Smooth muscle cell (in vitro differentiated cells): ENCODE data around the gene RASA1. TPM values are rescaled to one million over a fixed set of nuclear protein-coding genes. Genes with fewer than 3 reads are reported as not detected.
A peak's percentile ranks its signal among the peaks of the same experiment; 100 is the strongest.

ENCODE experiments used
- DNase-seq: peaks from one replicate; lab custom pipeline; 2025; ENCODE audit not compliant: unreplicated experiment; lab: John Stamatoyannopoulos, UW
- H2AFZ ChIP-seq: fragments of 200-600 bp; sonication (generic); 2 replicates; pipeline ENCODE4 v1.6.0; 2016; ENCODE audit warnings: antibody characterized with exemption, low read depth, mild to moderate bottlenecking
- H3F3A ChIP-seq: fragments of 200-600 bp; sonication (generic); 2 replicates; pipeline ENCODE4 v1.6.0; 2017; ENCODE audit warnings: antibody characterized with exemption, low read depth
- H3K27ac ChIP-seq: fragments of 200-600 bp; sonication (generic); 2 replicates; pipeline ENCODE4 v1.5.1; 2016; ENCODE audit warnings: low read depth, mild to moderate bottlenecking
- H3K27me3 ChIP-seq: fragments of 200-600 bp; sonication (generic); 2 replicates; pipeline ENCODE4 v1.6.1; 2016; ENCODE audit warnings: low read depth, mild to moderate bottlenecking
- H3K36me3 ChIP-seq: fragments of 200-600 bp; sonication (generic); 2 replicates; pipeline ENCODE4 v1.5.1; 2016; ENCODE audit warnings: low read depth
- H3K4me1 ChIP-seq: fragments of 200-600 bp; sonication (generic); 2 replicates; pipeline ENCODE4 v1.5.1; 2016; ENCODE audit warnings: low read depth
- H3K4me2 ChIP-seq: fragments of 200-600 bp; sonication (generic); 2 replicates; pipeline ENCODE4 v1.6.0; 2016; ENCODE audit warnings: mild to moderate bottlenecking
- H3K4me3 ChIP-seq: fragments of 200-600 bp; sonication (generic); 2 replicates; pipeline ENCODE4 v1.5.1; 2016; ENCODE audit warnings: mild to moderate bottlenecking
- H3K79me2 ChIP-seq: fragments of 200-600 bp; sonication (generic); 2 replicates; pipeline ENCODE4 v1.6.0; 2016; ENCODE audit warnings: low read depth, mild to moderate bottlenecking
- H3K9ac ChIP-seq: fragments of 200-600 bp; sonication (generic); 2 replicates; pipeline ENCODE4 v1.6.0; 2016; ENCODE audit warnings: low read depth
- H3K9me3 ChIP-seq: fragments of 200-600 bp; sonication (generic); replicated peaks from 2 replicates; pipeline ENCODE4 v1.5.1; 2016; ENCODE audit warnings: low read depth
- H4K20me1 ChIP-seq: fragments of 200-600 bp; sonication (generic); 2 replicates; pipeline ENCODE4 v1.6.0; 2016; ENCODE audit warnings: low read depth
- whole genome bisulfite sequencing: methylation state at CpG from one replicate; pipeline ENCODE4 v1.1.7; 2016; ENCODE audit warnings: low lambda C conversion rate; 5-methylcytosine and 5-hydroxymethylcytosine counted together
- polyA plus RNA-seq: library from polyadenylated mRNA; unstranded; fragments of >200 nt; fragmentation: Nextera tagmentation; extraction: Ambion mirVana; gene quantifications from 2 replicates; pipeline ENCODE4 v1.2.1, GENCODE V29; 2016
- total RNA-seq: library from RNA; depleted of rRNA; stranded (reverse); fragments of >200 nt; gene quantifications from 2 replicates; pipeline ENCODE4 v1.2.3, GENCODE V29; 2014
- TF ChIP-seq, protein P1 (sequence below): fragments of 200-600 bp; sonication (generic); IDR thresholded peaks from 2 replicates; pipeline ENCODE4 v1.5.1; 2017; ENCODE audit warnings: borderline replicate concordance, mild to moderate bottlenecking, antibody characterized with exemption; ENCODE audit not compliant: insufficient read depth, poor library complexity, severe bottlenecking

RASA1 gene
- total and polyA plus RNA-seq, 2 experiments from 2014 or later = 28.9 to 59.6 TPM

DNA sequence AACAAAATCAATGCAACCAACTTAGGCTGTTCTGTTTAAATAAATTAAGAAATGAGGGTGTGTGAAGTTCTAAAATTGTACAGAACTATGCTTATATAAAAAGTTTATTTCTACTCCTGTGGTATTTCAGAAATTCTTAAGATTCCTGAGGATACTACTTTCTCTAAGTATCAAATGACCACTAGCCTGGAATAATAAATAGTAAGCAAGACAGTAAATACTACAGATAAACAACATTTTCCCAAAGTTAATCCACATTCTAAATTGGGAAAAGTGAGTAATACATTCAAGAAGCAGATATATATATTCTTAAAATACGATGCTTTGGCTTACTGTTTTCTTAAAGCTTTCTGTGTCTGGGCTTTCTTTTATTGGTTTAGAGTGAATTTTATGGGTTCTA lies 115.5 kb downstream of the RASA1 start:
- H3F3A ChIP-seq = peaks cover 12% of the 10 kb centered on the region
- H2AFZ ChIP-seq = no peak overlapping the region
- H4K20me1 ChIP-seq = peaks cover 33% of the 10 kb centered on the region
- H3K27ac ChIP-seq = peak overlapping the region; percentile 60
- no peaks in the 10 kb centered on the region for H3K79me2 ChIP-seq
- H3K27me3 ChIP-seq = no peaks in the 10 kb centered on the region
- peak overlapping the region; percentile 27 for H3K4me2 ChIP-seq
- no peaks in the 10 kb centered on the region for H3K4me1 ChIP-seq
- no peak overlapping the region for H3K4me3 ChIP-seq
- TF ChIP-seq, protein P1, sequence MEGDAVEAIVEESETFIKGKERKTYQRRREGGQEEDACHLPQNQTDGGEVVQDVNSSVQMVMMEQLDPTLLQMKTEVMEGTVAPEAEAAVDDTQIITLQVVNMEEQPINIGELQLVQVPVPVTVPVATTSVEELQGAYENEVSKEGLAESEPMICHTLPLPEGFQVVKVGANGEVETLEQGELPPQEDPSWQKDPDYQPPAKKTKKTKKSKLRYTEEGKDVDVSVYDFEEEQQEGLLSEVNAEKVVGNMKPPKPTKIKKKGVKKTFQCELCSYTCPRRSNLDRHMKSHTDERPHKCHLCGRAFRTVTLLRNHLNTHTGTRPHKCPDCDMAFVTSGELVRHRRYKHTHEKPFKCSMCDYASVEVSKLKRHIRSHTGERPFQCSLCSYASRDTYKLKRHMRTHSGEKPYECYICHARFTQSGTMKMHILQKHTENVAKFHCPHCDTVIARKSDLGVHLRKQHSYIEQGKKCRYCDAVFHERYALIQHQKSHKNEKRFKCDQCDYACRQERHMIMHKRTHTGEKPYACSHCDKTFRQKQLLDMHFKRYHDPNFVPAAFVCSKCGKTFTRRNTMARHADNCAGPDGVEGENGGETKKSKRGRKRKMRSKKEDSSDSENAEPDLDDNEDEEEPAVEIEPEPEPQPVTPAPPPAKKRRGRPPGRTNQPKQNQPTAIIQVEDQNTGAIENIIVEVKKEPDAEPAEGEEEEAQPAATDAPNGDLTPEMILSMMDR = no peak
- no peak overlapping the region for H3K9ac ChIP-seq
- peaks cover 51% of the 10 kb centered on the region for H3K36me3 ChIP-seq
- 46% methylated on average over 1 of the region's 1 CpG for WGBS
- H3K9me3 ChIP-seq = no peaks in the 10 kb centered on the region
- no peak for DNase-seq

DNA sequence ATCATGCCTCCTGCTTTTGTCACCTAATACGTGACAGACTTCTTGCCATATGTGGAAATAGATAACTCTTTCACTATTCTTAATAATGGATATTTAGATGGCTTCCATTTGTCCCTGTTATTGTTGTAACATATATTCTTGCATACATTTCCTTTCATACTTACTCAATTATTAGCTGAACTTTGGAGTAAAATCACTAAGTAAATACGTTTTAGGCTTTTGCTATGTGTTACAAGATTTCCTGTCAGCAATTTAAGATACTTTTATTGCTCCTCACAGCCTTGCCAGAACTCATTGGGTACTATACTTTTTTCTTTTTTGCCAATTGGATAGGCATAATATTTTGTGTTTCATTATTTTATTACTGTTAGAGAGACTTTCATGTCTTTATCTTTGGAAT lies 118.1 kb downstream of the RASA1 start:
- Histone ChIP-seq H3K9me3 (no peaks in the 10 kb centered on the region), H3K79me2 (no peaks in the 10 kb centered on the region), H3K4me2 (no peak overlapping the region), H3K4me3 (no peak overlapping the region), H3F3A (peaks cover 16% of the 10 kb centered on the region), H3K4me1 (no peaks in the 10 kb centered on the region), H3K27me3 (no peaks in the 10 kb centered on the region), H3K27ac (peak overlapping the region; percentile 20), H2AFZ (no peak overlapping the region), H4K20me1 (peaks cover 28% of the 10 kb centered on the region), H3K9ac (no peak overlapping the region), H3K36me3 (peaks cover 44% of the 10 kb centered on the region)
- TF ChIP-seq, protein P1 = no peak
- no peak for DNase-seq
- 84% methylated on average over 2 of the region's 2 CpGs for WGBS

DNA sequence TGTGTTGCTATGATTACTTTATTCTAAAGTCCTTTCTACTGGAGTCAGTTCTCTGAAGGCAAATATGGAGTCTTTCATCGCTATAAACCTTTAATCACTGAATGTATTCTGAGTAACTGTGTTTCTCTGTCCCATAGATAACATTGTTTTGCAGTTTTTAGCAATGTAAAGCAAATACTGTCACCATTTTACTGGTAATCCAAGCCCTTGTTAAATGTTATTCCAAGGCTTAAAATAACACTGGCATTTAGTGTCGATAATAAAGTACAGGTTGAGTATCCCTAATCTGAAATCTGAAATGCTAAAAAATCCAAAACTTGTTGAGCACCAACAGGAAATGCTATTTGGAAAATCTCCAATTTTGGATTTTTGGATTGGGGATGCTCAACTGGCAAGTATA lies 120.4 kb downstream of the RASA1 start:
- Histone ChIP-seq H2AFZ (no peak overlapping the region), H3F3A (peaks cover 8% of the 10 kb centered on the region), H3K79me2 (no peaks in the 10 kb centered on the region), H4K20me1 (peaks cover 13% of the 10 kb centered on the region), H3K27ac (no peak overlapping the region), H3K4me1 (no peaks in the 10 kb centered on the region), H3K9me3 (no peaks in the 10 kb centered on the region), H3K4me2 (no peak overlapping the region), H3K27me3 (no peaks in the 10 kb centered on the region), H3K36me3 (peaks cover 55% of the 10 kb centered on the region), H3K9ac (no peak overlapping the region), H3K4me3 (no peak overlapping the region)
- TF ChIP-seq, protein P1 = no peak
- 97% methylated on average over 2 of the region's 2 CpGs for WGBS
- DNase-seq = no peak

DNA sequence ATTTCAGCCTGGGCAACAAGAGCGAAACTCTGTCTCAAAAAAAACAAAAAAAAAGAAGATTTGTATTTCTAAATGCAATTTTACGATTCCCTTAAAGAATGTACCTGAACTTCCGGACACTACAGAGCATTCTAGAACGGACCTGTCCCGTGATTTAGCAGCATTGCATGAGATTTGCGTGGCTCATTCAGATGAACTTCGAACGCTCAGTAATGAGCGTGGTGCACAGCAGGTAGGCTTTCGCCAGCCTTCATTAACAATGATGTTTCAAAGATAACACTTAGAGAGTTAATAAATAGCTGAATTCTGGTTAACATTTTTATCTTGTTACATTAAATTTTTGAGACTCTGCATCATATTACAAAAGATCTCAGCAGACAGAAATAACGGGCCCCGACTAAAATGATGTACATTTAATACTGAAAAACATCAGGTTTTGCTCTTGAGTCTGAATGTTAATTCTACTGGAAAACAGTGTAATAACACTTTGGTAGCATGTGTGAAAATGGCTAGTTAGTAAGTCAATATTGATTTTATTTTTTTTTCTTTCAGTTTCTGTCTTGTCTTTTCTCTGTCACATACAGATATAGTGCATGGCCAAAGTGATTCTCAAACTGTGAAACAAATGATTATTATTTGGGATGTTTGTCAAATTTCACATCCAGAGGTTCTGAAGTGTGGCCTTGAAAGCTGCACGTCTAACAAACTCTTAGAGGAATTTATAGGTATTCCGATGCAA lies 121.8 kb downstream of the RASA1 start:
- TF ChIP-seq, protein P1 = no peak
- peaks cover 10% of the 10 kb centered on the region for H3F3A ChIP-seq
- DNase-seq = no peak
- no peaks in the 10 kb centered on the region for H3K9me3 ChIP-seq
- 95% methylated on average over 14 of the region's 14 CpGs for WGBS
- H3K27ac ChIP-seq = no peak overlapping the region
- no peaks in the 10 kb centered on the region for H3K4me1 ChIP-seq
- no peaks in the 10 kb centered on the region for H3K27me3 ChIP-seq
- H3K36me3 ChIP-seq = peaks cover 57% of the 10 kb centered on the region
- H3K79me2 ChIP-seq = no peaks in the 10 kb centered on the region
- no peak overlapping the region for H3K9ac ChIP-seq
- peaks cover 5% of the 10 kb centered on the region for H4K20me1 ChIP-seq
- no peak overlapping the region for H3K4me2 ChIP-seq
- H3K4me3 ChIP-seq = no peak overlapping the region
- no peak overlapping the region for H2AFZ ChIP-seq
